B cell (primary cell): ENCODE data around the gene AOC1. TPM values are rescaled to one million over a fixed set of nuclear protein-coding genes. Genes with fewer than 3 reads are reported as not detected.

ENCODE experiments used
- ATAC-seq: fragments of 200-7000 bp; cut with Tn5 transposase; one replicate; pipeline ENCODE4 v1.10.0; 2021; ENCODE audit warnings: low read depth, mild to moderate bottlenecking, moderate number of reproducible peaks, moderate library complexity
- CTCF ChIA-PET: fragments of 350-600 bp; sonication (Branson Sonifier 250); formaldehyde crosslinking; loops from one replicate; lab custom pipeline; 2021; ENCODE audit warnings: antibody characterized with exemption, inconsistent platforms; lab: Charles Lee
- POLR2A ChIA-PET: fragments of 350-600 bp; sonication (Branson Sonifier 250); formaldehyde crosslinking; loops from one replicate; lab custom pipeline; 2021; ENCODE audit warnings: antibody characterized with exemption; lab: Charles Lee
- DNase-seq: peaks from one replicate; pipeline ENCODE4 v3.0.0; 2013
- H2AFZ ChIP-seq: 2 replicates; pipeline ENCODE4 v1.6.1; 2012; ENCODE audit warnings: mild to moderate bottlenecking, low read depth, low read length; ENCODE audit not compliant: insufficient read depth, poor library complexity, severe bottlenecking
- H3K27ac ChIP-seq, 2 donors: 1 replicate in 1 of 2; 2 replicates in 1 of 2; pipeline ENCODE4 v1.5.1; 2012 to 2013; ENCODE audit warnings: low read length in 2 of 2, mild to moderate bottlenecking in 2 of 2, moderate library complexity in 1 of 2
- H3K27me3 ChIP-seq, 4 experiments: fragments of 200-600 bp in 1 of 4; sonication (generic) in 1 of 4; replicated peaks in 1 of 4; 1 replicate in 2 of 4; 2 replicates in 2 of 4; pipeline versions ENCODE4 v1.6.1 to v1.7.0; 2013 to 2016; ENCODE audit warnings: low read length in 3 of 4, mild to moderate bottlenecking in 2 of 4, mixed read lengths in 1 of 4, moderate library complexity in 1 of 4; ENCODE audit not compliant: insufficient read depth in 4 of 4, control insufficient read depth in 3 of 4; ENCODE audit errors: control extremely low read depth in 1 of 4
- H3K36me3 ChIP-seq, 2 experiments: replicated peaks in 1 of 2; 1 replicate in 1 of 2; 2 replicates in 1 of 2; pipeline versions ENCODE4 v1.6.1 to v1.7.1; 2013; ENCODE audit warnings: low read length in 1 of 2; ENCODE audit not compliant: insufficient read depth in 2 of 2, control insufficient read depth in 1 of 2; ENCODE audit errors: control extremely low read depth in 1 of 2, extremely low read depth in 1 of 2
- H3K4me1 ChIP-seq, 2 donors: fragments of 200-600 bp in 1 of 2; sonication (generic) in 1 of 2; 1 replicate in 1 of 2; 2 replicates in 1 of 2; pipeline versions ENCODE4 v1.5.1 to v1.6.1; 2013 to 2017; ENCODE audit warnings: low read length in 2 of 2; ENCODE audit not compliant: control insufficient read depth in 2 of 2, insufficient read depth in 2 of 2
- H3K4me2 ChIP-seq: replicated peaks from 2 replicates; pipeline ENCODE3; 2012; ENCODE audit warnings: mild to moderate bottlenecking, low read depth, low read length; ENCODE audit not compliant: poor library complexity, severe bottlenecking
- H3K4me3 ChIP-seq, 5 experiments: fragments of 200-600 bp in 1 of 5; sonication (generic) in 1 of 5; 1 replicate in 3 of 5; 2 replicates in 2 of 5; pipeline versions ENCODE4 v1.5.1 to v1.7.0; 2011 to 2016; ENCODE audit warnings: low read length in 4 of 5, mild to moderate bottlenecking in 4 of 5, low read depth in 2 of 5, control low read depth in 1 of 5, moderate library complexity in 1 of 5; ENCODE audit not compliant: insufficient read depth in 1 of 5; ENCODE audit errors: control extremely low read depth in 1 of 5, extremely low read depth in 1 of 5
- H3K79me2 ChIP-seq: fragments of 200-600 bp; sonication (generic); one replicate; pipeline ENCODE4 v1.6.0; 2016; ENCODE audit warnings: low read length; ENCODE audit not compliant: control insufficient read depth, insufficient read depth
- H3K9ac ChIP-seq: fragments of 200-600 bp; sonication (generic); 2 replicates; pipeline ENCODE4 v1.6.1; 2017; ENCODE audit warnings: mild to moderate bottlenecking, low read length, moderate library complexity
- H3K9me3 ChIP-seq, 3 donors: one replicate each; pipeline versions ENCODE4 v1.6.1 to v1.7.1; 2013; ENCODE audit warnings: low read length in 2 of 3; ENCODE audit not compliant: control insufficient read depth in 2 of 3, insufficient read depth in 1 of 3; ENCODE audit errors: control extremely low read depth in 1 of 3
- H4K20me1 ChIP-seq: 2 replicates; pipeline ENCODE4 v1.6.0; 2012; ENCODE audit warnings: mild to moderate bottlenecking, low read length; ENCODE audit not compliant: insufficient read depth, control insufficient read depth, poor library complexity, severe bottlenecking
- H3K27ac Mint-ChIP-seq: one replicate; pipeline ENCODE4 v1.8.0; 2021; ENCODE audit warnings: mixed read lengths
- H3K27me3 Mint-ChIP-seq: one replicate; pipeline ENCODE4 v1.8.0; 2021; ENCODE audit warnings: mixed read lengths
- H3K4me1 Mint-ChIP-seq: one replicate; pipeline ENCODE4 v1.8.0; 2021; ENCODE audit warnings: mixed read lengths
- H3K4me3 Mint-ChIP-seq: one replicate; pipeline ENCODE4 v1.8.0; 2021; ENCODE audit warnings: mixed read lengths
- H3K9me3 Mint-ChIP-seq: one replicate; pipeline ENCODE4 v1.8.0; 2022; ENCODE audit warnings: mixed read lengths; ENCODE audit not compliant: insufficient read depth
- EZH2 ChIP-seq: IDR thresholded peaks from 2 replicates; pipeline ENCODE4 v1.6.1; 2012; ENCODE audit warnings: borderline replicate concordance, low read depth, mild to moderate bottlenecking, moderate library complexity, low read length; ENCODE audit not compliant: insufficient read depth, poor library complexity, severe bottlenecking
- WGBS: methylation state at CpG from one replicate; pipeline ENCODE4 v1.1.5; 2013; ENCODE audit warnings: missing lambda C conversion rate; ENCODE audit not compliant: insufficient coverage; 5-methylcytosine and 5-hydroxymethylcytosine counted together
- intact Hi-C: fragments of 100-400 bp; cut with micrococcal nuclease; formaldehyde crosslinking; loops from one replicate; pipeline ENCODE4 v1.10.0; 2022
- polyA plus RNA-seq: library from polyadenylated mRNA; depleted of rRNA; stranded (reverse); fragments of >200 nt; gene quantifications from 2 replicates; pipeline ENCODE4 v1.2.3, GENCODE V29; 2012
- total RNA-seq, 2 donors: library from RNA; stranded (reverse); fragments of 120-200 nt in 1 of 2; gene quantifications; 1 replicate in 1 of 2; 2 replicates in 1 of 2; pipeline versions ENCODE4 v1.2.3 to v1.2.4, GENCODE V29; 2013 to 2022
- TF ChIP-seq, protein P1 (sequence below): fragments of 200-600 bp; IDR thresholded peaks from one replicate; pipeline ENCODE4 v1.8.0; 2022; ENCODE audit warnings: antibody characterized with exemption, mild to moderate bottlenecking

The AOC1 gene
- total and polyA plus RNA-seq, 2 donors (not counting 1 experiment from before 2014, with no cell fraction given), result 0.07 TPM; not detected in 1

DNA sequence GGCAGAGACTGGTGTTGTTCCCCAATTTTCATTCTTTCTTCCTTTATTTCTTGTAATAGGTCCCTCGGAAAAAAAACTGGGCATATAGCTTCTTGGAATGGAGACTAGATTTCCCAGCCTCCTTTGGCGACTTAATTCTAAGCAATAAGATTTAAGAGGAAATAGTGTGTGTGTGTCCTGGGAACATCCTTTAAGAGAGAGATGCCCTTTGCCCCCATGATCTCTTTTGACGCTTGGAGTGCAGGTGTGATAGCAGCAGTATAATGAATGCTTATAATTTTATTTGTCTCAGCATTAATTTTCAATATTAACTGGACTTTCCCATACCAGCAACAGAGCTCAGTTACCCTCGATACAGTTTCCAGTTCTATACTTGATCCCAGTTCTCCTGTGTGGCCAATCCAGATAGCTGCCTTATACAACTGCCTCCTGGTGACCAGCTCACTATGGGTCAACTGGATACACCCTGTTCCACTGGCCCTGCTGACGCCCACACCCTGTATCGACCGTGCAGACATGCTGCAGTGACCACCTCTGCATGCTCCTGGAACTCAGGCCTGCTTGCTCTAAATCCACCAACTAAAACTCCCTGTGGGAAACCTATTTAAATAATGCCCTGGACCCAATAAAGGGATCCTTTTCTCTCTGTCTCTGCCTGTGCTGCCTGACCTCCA is 37.9 kb upstream of the AOC1 start:
- POLR2A ChIA-PET, result no interaction called here
- peaks cover 44% of the 10 kb centered on the region for H3K27me3 Mint-ChIP-seq
- intact Hi-C loops, result no loop called here
- H3K9me3 ChIP-seq, result peaks cover 0 to 17% (median 4%) of the 10 kb centered on the region in 3 donors
- WGBS, result 79% methylated on average over 5 of the region's 7 CpGs
- CTCF ChIA-PET, result no interaction called here
- no peak overlapping the region for H2AFZ ChIP-seq
- no peak overlapping the region for H3K4me2 ChIP-seq
- no peak overlapping the region for H3K9ac ChIP-seq
- H3K36me3 ChIP-seq, result no peaks in the 10 kb centered on the region
- DNase-seq (no peak), ATAC-seq (no peak)
- no peak overlapping the region for H3K27ac Mint-ChIP-seq
- no peak overlapping the region for H3K27ac ChIP-seq
- no peaks in the 10 kb centered on the region for H3K79me2 ChIP-seq
- peaks cover 4% of the 10 kb centered on the region for H3K9me3 Mint-ChIP-seq
- no peaks in the 10 kb centered on the region for H3K4me1 Mint-ChIP-seq
- no peaks in the 10 kb centered on the region for H4K20me1 ChIP-seq
- TF ChIP-seq, protein P1, sequence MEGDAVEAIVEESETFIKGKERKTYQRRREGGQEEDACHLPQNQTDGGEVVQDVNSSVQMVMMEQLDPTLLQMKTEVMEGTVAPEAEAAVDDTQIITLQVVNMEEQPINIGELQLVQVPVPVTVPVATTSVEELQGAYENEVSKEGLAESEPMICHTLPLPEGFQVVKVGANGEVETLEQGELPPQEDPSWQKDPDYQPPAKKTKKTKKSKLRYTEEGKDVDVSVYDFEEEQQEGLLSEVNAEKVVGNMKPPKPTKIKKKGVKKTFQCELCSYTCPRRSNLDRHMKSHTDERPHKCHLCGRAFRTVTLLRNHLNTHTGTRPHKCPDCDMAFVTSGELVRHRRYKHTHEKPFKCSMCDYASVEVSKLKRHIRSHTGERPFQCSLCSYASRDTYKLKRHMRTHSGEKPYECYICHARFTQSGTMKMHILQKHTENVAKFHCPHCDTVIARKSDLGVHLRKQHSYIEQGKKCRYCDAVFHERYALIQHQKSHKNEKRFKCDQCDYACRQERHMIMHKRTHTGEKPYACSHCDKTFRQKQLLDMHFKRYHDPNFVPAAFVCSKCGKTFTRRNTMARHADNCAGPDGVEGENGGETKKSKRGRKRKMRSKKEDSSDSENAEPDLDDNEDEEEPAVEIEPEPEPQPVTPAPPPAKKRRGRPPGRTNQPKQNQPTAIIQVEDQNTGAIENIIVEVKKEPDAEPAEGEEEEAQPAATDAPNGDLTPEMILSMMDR, result no peak
- TF ChIP-seq EZH2, result no peak
- H3K4me1 ChIP-seq, result no peaks in the 10 kb centered on the region
- no peak overlapping the region for H3K4me3 Mint-ChIP-seq
- no peak overlapping the region for H3K4me3 ChIP-seq
- peaks cover 0 to 5% (median under 1%) of the 10 kb centered on the region in 4 experiments for H3K27me3 ChIP-seq

DNA sequence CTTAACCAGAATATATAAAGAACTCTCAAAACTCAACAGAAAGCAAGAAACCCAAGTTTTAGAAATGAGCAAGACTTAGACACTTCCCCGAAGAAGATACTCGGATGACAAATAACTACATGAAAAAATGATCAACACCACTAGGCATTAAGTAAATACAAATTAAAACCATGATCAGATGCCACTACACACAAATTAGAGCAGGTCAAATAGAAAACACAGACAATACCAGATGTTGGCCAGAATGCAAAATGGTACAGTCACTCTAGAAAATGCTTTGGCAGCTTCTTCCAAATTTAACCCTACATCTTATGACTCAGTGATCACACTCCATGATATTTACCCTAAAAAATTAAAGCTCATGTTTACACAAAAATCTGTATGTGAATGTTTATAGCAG is 33.3 kb upstream of the AOC1 start:
- intact Hi-C loops, result no loop called here
- peaks cover 0 to 25% (median 4%) of the 10 kb centered on the region in 3 donors for H3K9me3 ChIP-seq
- H3K79me2 ChIP-seq, result no peaks in the 10 kb centered on the region
- no peak overlapping the region for H3K4me3 Mint-ChIP-seq
- no peaks in the 10 kb centered on the region for H3K4me1 ChIP-seq
- WGBS, result no CpG with 5 or more reads among the region's 2 CpGs
- no peak overlapping the region for H3K9ac ChIP-seq
- ATAC-seq, result no peak
- H3K9me3 Mint-ChIP-seq, result peaks cover 9% of the 10 kb centered on the region
- H3K4me3 ChIP-seq, result no peak overlapping the region
- H2AFZ ChIP-seq, result no peak overlapping the region
- no peak overlapping the region for H3K27ac Mint-ChIP-seq
- no peak overlapping the region for H3K27ac ChIP-seq
- CTCF ChIA-PET, result no interaction called here
- POLR2A ChIA-PET, result no interaction called here
- H4K20me1 ChIP-seq, result no peaks in the 10 kb centered on the region
- DNase-seq, result no peak
- H3K27me3 ChIP-seq, result peaks cover 0 to 5% (median 2%) of the 10 kb centered on the region in 4 experiments
- H3K36me3 ChIP-seq, result no peaks in the 10 kb centered on the region
- H3K27me3 Mint-ChIP-seq, result peaks cover 23% of the 10 kb centered on the region
- no peaks in the 10 kb centered on the region for H3K4me1 Mint-ChIP-seq
- H3K4me2 ChIP-seq, result no peak overlapping the region
- TF ChIP-seq, protein P1, result no peak
- no peak for TF ChIP-seq EZH2
